ENCODE measurements around the gene GOLM1.

GOLM1 gene

GRCh38 chr9:86046071-86046636 lies 53.2 kb downstream of the GOLM1 start (continued):
- no peak for TF ChIP-seq ZFP37 (tag by site-specific recombination; IDR thresholded peaks at IDR 0.05)
- TF ChIP-seq SP3 (tag by site-specific recombination; IDR thresholded peaks at IDR 0.05) = no peak
- no peak for TF ChIP-seq ZNF521 (tag by site-specific recombination; IDR thresholded peaks at IDR 0.05)
- no peak for TF ChIP-seq ZSCAN16 (tag by site-specific recombination; IDR thresholded peaks at IDR 0.05)

- ChIA-PET CTCF (interaction anchor here (0.6 to 1.0 kb wide), 5 partner anchors 12 to 356 kb away, joined by 3 read pairs; no protein-coding TSS in a partner anchor), POLR2A (no interaction called here)
- no peak overlapping the region for H3K4me3 ChIP-seq (ENCODE audit: low read depth, low read length)
- no peak overlapping the region for H3K27ac ChIP-seq (ENCODE audit: extremely low read depth, low read depth, low read length)
- no peaks in the 10 kb centered on the region for H3K4me1 ChIP-seq (ENCODE audit: control insufficient read depth, insufficient read depth, low read length)
- TF ChIP-seq ZNF114 (tag by site-specific recombination; IDR thresholded peaks at IDR 0.05) = no peak
- TF ChIP-seq GLI2 (tag by site-specific recombination; IDR thresholded peaks at IDR 0.05; ENCODE audit: borderline replicate concordance, low read depth) = no peak
- no peak for TF ChIP-seq ZXDB (tag by site-specific recombination; IDR thresholded peaks at IDR 0.05)
- no peak for TF ChIP-seq ZNF394 (tag by site-specific recombination; IDR thresholded peaks at IDR 0.05; ENCODE audit: borderline replicate concordance)
- 0 out of 2 replicates have a peak, but pooled peaks have one; percentile 10 for TF ChIP-seq ZSCAN4 (tag by site-specific recombination; IDR thresholded peaks at IDR 0.05)
- TF ChIP-seq ZNF202 (tag by site-specific recombination; IDR thresholded peaks at IDR 0.05; ENCODE audit: borderline replicate concordance) = no peak
- TF ChIP-seq SP7 (tag by site-specific recombination; IDR thresholded peaks at IDR 0.05) = no peak
- TF ChIP-seq ZNF555 (tag by site-specific recombination; conservative IDR thresholded peaks at IDR 0.05) = no peak
- TF ChIP-seq ZNF610 (tag by site-specific recombination; IDR thresholded peaks at IDR 0.05; ENCODE audit: borderline replicate concordance) = no peak
- TF ChIP-seq ZBTB48 (tag by site-specific recombination; IDR thresholded peaks at IDR 0.05) = no peak
- TF ChIP-seq PRDM10 (tag by site-specific recombination; IDR thresholded peaks at IDR 0.05) = 0 out of 2 replicates have a peak, but pooled peaks have one; percentile 15
- TF ChIP-seq ATF2 (tag by site-specific recombination; IDR thresholded peaks at IDR 0.05; ENCODE audit: low read depth) = no peak
- no peak for TF ChIP-seq ZNF518A (tag by site-specific recombination; conservative IDR thresholded peaks at IDR 0.05; ENCODE audit: low read depth)
- TF ChIP-seq ZNF626 (tag by site-specific recombination; IDR thresholded peaks at IDR 0.05) = no peak
- TF ChIP-seq TRIM28 (IDR thresholded peaks at IDR 0.05; ENCODE audit: borderline replicate concordance, low read length) = no peak
- TF ChIP-seq ZNF10 (tag by site-specific recombination; IDR thresholded peaks at IDR 0.05) = no peak
- no peaks in the 10 kb centered on the region for H3K9me3 ChIP-seq (ENCODE audit: control insufficient read depth, insufficient read depth, low read depth, low read length)
- peaks cover 0 to 27% of the 10 kb centered on the region in 2 experiments; a peak in 2 of 3 replicates for H3K36me3 ChIP-seq (ENCODE audit: control insufficient read depth in 2 of 2, insufficient read depth in 1 of 2, low read length in 2 of 2)
Observed at GRCh38 chr9:86045654-86046053, 53.7 kb downstream of the GOLM1 start.

Data from HEK293 (cell line).